HG03520 (cell line): ENCODE results near the gene TRDMT1.

Experiments
- ATAC-seq: cut with Tn5 transposase; IDR thresholded peaks from one replicate; pipeline ENCODE4 v1.9.1; 2021; ENCODE audit warnings: mild to moderate bottlenecking, moderate library complexity; ENCODE audit not compliant: unreplicated experiment

The TRDMT1 gene

DNA sequence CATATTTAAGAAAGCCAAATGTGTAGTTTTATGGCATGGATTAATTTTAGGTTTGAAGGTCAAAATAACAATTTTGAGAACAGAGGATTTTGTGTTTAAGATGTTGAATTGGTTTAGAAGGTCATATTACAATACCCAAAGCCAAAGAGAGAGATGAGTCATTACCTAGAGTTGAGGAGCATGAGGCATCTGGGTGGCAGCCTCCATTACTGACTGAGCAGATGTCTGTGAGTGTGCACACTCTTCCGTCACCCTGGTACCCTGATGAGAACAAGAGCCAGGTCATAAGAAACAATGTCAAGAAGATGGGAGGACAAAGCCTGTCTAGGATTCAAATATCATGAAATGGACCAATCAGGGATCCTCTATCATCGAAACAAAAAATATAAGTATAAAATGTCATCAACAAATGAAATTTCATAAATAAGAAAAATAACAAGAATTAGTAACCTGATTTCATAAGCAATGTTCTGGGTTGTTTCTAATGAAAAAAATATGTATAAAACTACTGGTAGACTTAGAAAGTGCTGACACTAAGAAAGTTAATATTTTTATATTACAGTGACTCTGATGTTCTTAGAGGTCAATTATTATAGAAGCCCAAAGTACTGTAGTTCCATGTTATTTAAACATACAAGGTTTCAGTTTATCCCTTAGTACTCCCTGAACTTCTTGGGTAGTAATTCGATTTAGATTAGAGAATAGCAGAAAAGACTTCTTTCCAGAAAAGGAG is 91.8 kb downstream of the TRDMT1 start:
- no peak for ATAC-seq

DNA sequence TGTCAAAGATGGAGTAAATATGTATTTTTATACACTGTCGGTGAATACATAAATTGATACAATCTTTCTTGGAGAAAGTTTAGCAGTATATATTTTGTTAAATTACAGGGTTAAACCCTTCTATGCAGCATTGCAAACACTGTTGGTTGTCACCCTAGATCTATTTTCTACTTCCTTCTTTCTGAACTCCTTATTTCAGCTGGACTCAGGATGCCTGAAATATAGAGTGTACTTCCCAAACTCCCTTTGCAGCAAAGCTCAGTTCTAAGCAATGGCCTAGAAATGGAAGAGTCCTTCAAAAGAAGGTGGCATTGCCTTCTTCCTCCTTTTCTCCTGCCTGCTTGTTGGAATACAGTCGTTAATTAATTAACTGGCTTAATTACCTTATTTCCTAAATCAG is 92.4 kb downstream of the TRDMT1 start:
- no peak for ATAC-seq

GRCh38 chr10:17106991-17107390 is 94.5 kb downstream of the TRDMT1 start:
- no peak for ATAC-seq

- ATAC-seq = no peak
These were observed 99.6 kb downstream of the TRDMT1 start for GRCh38 chr10:17101910-17102266.

DNA sequence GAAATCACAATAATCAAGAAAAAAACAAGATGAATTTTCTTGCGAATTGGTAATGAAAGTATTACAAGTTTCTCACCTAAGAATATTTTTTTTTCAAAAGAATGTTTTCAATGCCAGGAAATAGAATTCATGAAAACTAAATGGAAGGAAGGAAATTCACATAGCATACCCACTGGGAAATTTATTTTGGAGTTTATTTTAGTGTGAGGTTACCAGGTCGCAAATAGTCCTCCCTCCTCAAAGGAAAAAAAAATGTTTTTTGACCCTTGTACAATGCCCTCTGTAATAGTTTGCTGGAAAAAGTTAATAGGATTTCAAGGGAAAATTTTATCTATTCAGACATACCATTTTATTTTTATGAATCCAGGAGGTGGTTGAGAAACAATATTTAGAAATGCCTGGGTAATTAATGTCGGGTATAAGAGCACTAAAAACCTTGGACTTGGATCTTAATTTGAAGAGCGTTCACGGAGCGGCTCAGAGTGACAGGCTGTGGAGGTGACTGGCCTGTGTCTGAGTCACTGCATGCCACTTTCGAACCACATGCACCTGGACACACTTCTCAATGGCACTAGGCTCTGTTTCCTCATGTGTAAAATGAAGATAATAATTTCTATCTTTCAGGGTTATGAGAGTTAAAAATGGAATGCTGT is 100.1 kb downstream of the TRDMT1 start:
- ATAC-seq = no peak

- no peak for ATAC-seq
These were observed 100.9 kb downstream of the TRDMT1 start for GRCh38 chr10:17100586-17100985.

DNA sequence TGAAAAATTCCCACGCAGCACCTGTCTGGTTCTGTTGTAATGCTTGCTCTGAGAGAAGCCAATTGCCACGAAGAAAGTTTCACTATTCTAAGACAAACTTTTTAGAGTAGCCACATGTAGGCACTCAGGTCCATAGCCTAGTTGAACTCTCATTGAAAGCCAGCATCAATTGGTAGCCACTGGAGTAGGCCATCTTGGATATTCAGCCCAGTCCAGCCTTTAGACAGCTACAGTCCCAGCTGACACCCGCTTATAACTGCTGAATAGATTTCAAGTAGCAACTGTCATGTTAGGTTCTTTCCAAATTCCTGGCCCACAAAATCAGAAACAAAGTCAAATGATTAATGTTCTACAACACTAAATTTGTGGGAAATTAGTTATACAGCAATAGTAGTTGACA is 103.5 kb downstream of the TRDMT1 start:
- no peak for ATAC-seq
